ENCODE measurements around the gene EPB41L3.

EPB41L3 gene

DNA sequence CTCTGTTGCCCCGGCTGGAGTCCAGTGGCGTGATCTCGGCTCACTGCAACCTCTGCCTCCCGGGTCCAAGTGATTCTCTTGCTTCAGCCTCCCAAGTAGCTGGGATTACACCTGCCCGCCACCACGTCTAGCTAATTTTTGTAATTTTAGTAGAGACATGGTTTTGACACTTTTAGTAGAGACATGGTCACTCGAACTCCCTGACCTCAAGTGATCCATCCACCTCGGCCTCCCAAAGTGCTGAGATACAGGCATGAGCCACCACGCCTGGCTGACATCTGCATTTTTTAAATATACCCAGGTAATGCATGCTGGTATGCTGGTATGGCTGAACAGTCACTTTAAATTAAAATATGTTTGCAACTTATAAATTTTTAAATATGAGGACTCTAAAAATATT lies 91.9 kb downstream of the EPB41L3 start:
- DNase-seq (ENCODE audit: low read depth in 2 of 2), result no peak

DNA sequence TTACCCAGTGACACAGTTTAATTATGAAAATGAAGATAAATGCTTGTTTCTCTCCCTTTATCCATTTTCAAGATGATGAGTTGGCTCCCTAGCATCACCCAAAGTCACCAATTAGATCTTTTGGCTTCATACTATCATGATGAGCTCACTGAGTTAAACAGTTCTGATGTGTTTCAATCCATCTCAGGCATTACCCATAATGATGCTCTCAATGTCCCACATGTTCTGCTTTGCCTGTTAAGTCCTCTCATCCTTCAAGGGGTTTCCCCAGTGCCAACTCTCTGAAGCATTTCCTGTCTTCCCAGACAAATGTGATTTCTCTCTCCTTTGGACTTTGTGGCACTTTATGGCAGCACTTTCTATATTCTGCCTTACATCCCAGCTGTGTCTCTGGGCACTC lies 92.6 kb downstream of the EPB41L3 start:
- DNase-seq (ENCODE audit: low read depth in 2 of 2), result no peak

DNA sequence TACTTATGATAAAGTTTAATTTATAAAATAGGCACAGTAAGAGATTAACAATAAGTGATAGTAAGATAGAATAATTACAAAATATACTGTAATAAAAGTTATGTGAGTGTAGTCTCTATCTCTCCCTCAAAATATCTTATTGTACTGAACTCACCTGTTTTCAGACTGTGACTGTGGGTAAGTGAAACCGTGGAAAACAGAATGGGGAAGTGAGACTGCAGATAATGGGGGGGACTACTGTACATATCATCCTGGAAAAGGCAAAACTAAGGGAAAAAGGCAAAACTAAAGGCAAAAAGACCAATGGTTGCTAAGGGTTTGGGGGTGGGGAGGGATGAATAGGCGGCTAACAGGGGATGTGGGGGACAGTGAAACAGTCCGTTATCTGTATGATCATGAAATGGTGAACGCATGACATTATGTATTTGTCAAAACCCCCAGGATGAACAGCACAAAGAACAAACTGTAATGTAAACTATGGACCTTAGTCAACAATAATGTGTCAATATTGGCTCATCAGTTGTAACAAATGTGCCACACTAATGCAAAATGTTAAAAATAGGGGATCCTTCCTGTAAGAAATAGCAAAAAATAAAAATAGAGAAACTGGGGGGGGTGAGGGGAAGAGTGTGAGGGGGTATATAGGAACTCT lies 93.8 kb downstream of the EPB41L3 start:
- no peak for DNase-seq (ENCODE audit: low read depth in 2 of 2)

DNA sequence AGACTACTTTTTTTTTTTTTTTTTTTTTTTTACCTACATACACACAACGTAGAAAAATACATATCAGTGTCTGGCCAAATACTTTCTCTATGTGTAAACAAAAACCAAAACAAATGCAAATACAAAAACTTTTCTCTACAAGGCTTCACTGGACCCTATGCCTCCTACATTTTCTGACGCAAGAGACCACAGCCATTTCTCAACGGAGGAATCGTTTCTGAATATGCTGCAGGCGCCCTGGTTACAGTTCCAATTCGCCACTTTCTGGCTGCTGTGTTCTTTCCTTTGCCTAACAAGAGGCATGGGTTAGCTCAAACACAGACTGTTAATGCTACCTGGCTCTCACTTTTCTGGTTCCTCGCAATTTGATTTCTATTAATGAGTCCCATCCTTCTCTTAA lies 96.4 kb downstream of the EPB41L3 start:
- no peak for DNase-seq (ENCODE audit: low read depth in 2 of 2)

DNA sequence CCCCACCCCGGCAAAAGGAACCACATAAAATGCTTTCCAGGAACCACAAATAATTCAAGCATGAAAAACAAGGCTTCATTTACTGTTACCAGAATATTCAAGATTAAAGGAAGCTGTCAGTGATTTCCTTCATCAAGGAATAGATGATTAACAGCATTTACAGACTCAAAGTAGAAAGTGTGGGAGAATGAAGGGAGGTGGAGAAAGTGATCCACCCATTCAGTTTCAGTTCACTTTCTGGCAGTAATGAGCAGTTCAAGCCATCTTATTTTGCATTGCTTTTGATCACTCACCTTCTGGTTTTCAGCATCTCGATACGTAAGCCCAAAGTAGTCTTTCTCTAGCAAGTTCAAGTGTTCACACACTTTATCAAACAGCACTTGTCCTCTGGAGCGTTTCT lies 99.0 kb downstream of the EPB41L3 start:
- no peak for DNase-seq (ENCODE audit: low read depth in 2 of 2)

DNA sequence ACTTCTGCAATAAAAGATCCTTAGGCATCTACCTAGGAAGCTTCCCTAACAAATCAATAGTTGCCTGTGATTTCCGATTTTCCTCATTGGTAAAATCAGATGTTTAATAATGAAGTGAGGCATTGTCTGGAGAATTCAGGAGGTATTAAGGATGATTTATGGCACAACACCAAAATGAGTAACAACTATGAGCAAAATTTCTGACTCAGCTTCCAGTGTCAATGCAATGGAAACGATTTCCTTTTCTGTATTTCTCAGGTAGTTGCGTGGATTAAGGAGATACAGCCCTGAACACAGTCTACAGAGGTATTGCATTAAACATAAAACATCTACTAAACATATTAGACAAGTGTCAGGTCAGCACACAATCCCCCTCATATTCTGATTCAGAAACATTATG lies 99.5 kb downstream of the EPB41L3 start:
- no peak for DNase-seq (ENCODE audit: low read depth in 2 of 2)

DNA sequence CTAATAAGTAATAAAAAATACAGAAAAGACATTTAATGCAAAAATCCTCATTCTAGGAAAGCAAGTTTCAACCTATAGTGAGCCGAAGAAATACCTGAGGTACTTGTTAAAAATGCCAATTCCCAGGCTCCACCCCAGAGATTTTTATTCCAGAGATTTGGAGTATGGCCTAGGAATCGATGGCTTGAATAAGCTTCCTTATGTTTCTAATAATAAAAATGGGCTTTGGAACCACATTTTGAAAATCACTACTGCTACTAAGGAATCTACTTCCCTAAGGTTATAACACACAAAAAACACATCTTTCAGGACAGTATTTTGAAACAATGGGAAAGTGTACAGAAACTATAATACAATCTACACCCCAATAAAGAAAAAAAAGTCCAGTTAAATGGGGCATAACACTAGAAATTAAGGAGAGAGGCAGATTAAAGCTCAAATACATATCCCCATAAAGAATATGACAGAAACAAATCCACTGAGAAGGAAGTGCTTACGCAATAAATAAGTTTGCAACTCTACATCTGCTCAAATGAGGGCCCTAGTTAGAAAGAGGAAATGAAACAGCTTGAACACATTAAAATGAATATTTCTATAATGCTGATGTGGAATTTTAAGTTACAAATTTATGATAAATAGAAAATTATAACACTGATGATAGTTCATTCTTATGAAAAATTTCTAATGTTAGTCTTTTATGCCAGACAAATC lies 103.7 kb downstream of the EPB41L3 start:
- DNase-seq (ENCODE audit: low read depth in 2 of 2), result no peak

DNA sequence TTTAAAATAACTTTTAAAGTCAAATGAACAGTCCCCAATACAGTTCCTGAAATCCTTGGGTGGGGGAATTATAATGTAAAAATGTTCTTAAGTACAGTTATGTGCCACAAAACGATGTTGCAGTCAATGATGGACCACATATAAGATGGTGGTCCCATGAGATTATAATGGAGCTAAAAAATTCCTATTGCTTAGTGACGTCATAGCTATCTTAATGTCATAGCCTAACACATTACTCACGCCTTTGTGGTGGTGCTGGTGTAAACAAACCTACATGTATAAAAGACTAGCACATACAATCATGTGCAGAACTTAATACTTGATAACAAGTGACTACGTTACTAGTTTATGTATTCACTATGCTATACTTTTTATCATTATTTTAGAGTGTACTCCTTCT lies 109.4 kb downstream of the EPB41L3 start:
- no peak for DNase-seq (ENCODE audit: low read depth in 2 of 2)

DNA sequence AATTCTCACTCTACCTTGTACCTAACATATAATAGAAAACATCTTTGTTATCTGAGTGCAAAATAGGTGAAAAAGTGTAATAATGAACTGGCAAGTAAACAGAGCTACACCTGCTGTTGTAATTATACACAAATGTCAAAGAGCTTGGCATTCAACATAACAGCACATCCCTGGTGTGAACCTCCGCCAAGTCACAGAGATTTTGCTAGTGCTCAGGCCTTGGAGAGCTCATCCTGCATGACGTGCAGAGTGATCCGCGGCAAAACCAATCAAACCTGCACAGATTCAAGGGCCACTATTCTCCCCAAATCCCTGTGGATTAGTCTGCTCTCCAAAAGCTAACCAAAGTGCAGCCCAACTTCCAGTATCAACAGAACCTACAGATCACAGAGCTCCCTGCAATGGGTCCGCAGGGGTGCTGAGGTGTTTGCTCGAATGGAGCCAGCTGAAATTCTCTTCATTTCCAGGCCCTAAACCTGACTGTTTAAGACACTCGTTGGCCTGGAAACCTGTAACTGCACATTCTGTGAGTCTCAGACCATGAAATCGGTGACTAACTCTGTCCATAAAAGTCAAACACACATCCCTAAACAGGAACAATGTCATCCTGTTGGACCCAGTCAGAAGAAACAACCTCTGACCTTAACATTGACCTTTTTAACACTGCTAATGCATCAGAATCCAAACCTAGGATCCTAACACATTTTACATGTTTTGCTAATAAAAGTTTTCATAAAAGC lies 111.8 kb downstream of the EPB41L3 start:
- DNase-seq (ENCODE audit: low read depth in 2 of 2), result no peak

DNA sequence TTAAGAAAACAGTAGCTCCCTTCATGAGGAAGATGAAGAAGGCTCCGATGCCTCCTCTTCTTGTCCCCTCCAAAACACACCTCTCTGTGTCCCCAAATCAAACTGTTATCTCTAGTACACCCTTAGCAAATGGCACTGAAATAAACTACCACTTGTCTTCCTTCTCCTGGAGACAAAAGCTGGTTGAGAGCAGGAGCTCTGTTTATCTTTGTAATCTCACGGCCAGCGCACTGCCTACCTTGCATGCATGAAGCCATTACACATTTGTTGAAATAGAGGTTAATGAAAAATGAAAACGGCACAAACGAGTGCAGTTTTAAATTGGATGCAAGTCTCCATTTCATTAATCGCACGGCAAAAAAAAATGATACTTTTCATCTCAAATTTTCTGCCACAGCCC lies 113.7 kb downstream of the EPB41L3 start:
- no peak for DNase-seq (ENCODE audit: low read depth in 2 of 2)

DNA sequence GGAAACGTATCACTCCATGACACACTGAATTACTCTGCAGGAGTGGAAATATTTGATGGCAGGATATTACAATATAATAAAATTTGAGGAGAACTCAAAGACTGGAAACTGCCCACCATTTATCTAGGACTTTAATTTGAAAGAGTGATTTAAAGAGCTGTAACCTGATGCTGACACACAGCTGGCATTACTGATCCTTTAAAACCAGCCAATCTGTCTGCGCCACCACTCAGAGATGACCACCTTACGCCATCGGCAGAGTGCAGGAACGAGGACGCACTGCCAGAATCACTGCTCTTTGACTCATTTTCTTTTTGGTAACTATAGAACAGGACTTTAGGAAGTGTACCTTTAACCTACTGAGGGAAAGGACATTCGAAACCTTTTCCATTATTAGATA lies 114.1 kb downstream of the EPB41L3 start:
- DNase-seq (ENCODE audit: low read depth in 2 of 2), result no peak

DNA sequence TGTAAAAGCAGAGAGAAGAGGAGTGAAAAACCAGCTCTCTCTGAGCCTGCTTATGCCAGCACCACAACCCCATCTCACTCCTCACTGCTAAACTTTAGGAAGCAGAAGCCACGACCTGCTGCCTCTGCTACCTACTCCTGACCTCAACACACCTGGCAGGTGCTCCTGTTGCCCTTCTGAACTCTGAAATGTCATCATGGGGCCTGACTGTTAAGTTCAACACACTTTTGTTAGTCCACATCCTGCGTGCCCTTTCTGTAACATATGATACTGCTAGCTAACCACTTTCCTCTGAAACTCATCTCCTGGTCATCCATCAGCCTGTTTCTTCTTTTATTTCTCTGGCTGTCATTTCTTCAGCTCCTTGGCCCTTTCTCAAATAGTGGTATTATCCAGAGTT lies 118.1 kb downstream of the EPB41L3 start:
- DNase-seq (ENCODE audit: low read depth in 2 of 2), result no peak

DNA sequence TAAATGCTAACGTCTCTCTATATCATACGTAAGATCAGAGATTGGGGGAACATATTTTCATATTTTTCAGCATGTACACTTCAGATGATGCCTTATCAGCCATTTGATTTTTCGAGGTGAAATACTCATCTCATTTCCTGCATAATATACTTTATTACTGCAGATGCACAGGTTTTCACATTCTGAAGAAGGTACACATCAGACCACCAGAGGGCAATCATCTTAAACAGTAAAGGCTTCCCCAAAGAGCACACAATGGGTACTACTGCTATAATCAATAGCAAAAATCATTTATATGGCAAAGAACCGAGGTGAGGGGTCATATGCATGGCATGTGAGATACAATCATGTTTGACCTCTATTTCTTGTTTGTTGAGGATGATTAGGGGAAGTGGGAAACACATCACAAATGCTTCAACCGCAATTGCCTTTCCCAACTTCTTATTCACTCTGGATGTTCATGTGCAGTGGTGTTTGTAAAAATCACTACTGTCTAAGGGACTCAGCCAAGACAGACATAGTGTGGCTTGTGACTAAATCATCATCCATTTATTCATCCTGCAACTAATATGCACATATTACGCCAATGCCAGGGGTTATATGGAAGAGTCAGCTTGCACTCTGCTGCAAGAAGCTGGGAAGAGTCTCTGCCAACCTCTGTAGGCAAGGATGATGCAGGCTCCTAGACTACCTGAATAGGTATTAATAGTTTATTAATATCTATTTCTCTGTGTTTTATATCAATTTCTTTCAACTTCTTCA lies 118.7 kb downstream of the EPB41L3 start:
- no peak for DNase-seq (ENCODE audit: low read depth in 2 of 2)

DNA sequence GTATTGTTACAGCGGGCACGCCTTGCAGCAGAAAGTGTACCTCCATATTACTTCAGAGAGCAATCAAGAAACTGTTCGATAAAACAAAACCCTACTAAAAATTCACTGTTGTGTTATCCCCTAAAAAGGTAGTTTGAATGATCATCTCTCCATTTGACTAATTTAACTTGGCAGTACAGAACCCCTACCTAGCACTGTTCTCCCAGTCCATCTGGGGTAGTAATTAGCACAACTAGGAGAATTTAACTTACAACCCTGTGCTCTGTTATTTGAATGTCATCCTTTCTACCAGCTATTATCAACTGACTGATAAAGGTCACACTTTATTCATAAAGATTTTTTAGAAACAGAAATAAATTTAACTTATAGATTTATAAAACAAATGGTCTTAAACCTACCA lies 121.2 kb downstream of the EPB41L3 start:
- DNase-seq (ENCODE audit: low read depth in 2 of 2), result no peak

DNA sequence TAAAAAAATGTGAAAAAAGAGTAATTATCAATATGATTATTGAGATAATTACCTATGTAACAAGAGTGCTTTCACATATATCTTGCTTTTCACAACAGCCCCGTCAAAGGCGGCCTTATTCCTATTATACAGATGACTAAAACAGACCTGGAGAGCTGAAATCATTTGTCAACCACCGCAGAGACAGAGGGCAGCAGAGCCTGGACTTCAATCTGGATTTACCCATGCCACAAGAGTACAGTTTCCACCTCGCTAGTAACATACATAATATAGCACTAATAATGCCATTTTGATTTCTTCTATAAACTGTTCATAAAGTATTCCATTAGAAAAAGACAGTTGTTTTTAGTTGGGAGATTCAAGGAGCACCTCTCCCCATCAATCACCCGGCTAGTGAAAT lies 121.8 kb downstream of the EPB41L3 start:
- DNase-seq (ENCODE audit: low read depth in 2 of 2), result no peak

DNA sequence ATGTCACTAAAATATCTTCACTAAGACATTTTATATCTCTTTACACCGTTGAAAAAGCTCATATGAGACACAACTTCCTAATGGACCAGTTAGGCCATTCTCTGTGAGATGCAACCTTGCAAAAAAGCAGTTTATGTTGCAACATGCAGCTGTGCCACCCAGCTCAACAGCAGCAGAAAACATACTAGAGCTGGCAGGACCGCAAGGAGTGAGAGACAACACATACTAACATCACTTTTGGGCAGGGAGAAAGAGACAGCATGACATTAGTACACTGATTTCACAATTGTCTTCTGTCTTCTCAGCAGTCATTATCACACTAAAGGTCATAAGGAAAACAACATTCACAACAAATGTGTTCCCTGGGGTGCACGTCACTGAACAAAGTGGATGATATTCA lies 122.9 kb downstream of the EPB41L3 start:
- DNase-seq (ENCODE audit: low read depth in 2 of 2), result no peak

DNA sequence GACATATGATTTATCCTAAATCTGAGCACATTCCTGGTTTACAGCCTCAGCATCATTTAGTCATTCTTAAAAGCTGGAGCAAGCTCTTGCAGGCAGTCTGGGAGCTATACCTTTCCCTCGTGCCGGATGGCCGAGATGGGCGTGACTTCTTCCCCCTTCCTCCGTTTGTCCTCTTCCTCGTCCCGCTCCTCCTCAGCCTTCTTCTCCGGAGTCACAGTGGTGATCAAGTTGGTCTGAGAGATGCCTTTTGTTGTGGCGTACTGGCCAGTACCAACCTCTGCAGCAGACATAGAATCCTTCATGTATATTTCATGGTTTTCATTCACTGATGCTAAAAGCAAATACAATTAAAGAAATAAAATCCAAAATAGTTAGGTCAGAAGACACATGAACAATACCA lies 124.2 kb downstream of the EPB41L3 start:
- no peak for DNase-seq (ENCODE audit: low read depth in 2 of 2)

DNA sequence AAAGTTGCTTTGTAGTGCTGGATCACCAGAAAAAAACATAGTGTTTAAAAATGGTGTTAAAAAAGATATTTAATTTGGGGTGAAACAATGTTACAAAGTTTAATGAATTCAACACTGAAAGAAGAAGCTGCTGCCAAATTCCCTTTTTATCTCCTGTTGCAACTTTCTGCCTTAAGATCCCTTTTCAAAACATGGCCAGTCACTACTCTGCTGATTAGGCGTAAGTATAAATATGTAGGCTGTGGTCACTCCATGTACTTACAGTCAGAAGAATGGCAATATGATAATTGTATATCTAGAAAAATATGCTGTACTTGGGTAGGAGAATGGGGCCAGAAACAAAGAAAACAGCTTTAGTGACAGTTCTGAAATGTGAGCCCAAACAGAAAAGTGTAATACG lies 124.8 kb downstream of the EPB41L3 start:
- DNase-seq (ENCODE audit: low read depth in 2 of 2), result no peak

DNA sequence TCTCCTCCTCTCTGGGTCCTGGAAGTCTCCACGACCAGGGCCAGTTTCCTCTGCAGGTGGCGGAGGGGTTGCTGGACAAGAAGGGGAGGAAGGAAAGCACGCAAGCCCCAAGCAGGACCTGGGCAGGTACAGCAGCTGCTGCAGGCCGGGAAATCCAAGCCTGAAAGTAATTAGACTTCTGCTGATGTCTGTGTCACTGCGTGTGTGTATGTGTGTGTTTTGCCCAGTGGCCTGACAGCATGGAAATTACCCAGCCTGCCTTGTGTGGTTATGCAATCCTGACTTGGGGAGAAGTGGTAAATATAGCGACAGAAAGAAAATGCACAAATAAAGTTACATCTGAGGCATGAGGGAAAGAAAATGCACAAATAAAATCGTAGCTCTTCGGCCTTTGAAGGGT lies 126.5 kb downstream of the EPB41L3 start:
- DNase-seq (ENCODE audit: low read depth in 2 of 2), result no peak

DNA sequence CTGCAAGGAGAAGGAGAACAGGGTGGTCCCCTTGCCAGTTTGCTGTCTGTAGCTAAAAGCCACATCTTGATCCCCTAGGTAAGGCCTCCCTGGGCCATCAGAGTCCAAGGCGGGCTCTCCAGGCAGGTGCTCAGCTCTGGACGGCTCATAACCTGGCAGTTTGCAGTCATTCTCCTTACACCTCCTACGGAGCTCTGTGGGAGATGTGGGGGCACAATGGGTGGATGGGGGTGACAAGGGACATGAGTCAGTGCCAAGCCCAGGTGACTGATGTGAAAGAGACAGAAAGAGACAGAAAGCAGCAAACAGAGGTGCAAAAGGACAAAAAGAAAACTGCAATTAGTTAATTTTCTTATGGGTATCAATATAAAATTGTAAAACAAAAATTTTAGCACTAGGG lies 127.7 kb downstream of the EPB41L3 start:
- no peak for DNase-seq (ENCODE audit: low read depth in 2 of 2)

DNA sequence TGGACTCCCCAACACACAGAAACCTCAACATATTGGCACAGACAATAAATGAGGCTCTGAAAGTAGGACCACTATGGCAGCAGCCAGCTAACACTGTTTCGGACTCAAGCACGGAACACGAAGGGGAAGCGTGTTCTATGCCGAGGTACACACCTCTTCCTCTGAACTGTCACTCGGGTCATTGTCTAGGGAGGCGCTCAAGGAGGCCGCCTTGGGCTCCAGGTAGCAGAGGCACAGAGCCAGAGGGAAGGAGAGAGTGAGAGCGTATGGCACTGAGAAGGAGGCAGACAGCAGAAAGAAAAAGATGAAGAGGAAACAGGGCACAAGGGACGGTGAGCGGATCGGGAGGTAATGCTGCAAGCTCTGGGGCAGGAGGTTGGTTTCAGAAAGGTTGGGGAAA lies 128.1 kb downstream of the EPB41L3 start:
- no peak for DNase-seq (ENCODE audit: low read depth in 2 of 2)

DNA sequence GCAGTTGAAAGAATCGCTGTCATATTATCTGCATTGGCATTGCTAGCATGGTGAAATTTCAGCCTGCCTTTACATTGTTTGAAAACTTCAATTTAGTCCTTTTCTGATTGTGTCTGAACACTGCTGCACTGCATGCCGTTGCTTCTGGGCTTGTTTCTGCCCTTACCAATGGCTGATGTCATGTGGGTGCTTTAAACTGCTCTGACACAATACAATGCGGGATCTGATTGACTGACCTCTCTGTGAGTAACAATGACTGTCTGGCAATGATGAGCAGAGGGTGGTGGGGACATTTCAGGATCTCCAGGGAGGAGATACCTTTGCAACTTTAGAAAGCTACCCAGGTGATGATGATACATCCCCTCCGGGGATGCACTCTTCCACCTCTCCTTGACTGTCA lies 128.8 kb downstream of the EPB41L3 start:
- no peak for DNase-seq (ENCODE audit: low read depth in 2 of 2)
